Measurements from ENCODE around the gene CEP97.
"Not testable (repeated sequence)": the region's sequence is repeated elsewhere in the genome, so short reads cannot be mapped to it uniquely, and the experiment has no call there.

Gene CEP97

DNA sequence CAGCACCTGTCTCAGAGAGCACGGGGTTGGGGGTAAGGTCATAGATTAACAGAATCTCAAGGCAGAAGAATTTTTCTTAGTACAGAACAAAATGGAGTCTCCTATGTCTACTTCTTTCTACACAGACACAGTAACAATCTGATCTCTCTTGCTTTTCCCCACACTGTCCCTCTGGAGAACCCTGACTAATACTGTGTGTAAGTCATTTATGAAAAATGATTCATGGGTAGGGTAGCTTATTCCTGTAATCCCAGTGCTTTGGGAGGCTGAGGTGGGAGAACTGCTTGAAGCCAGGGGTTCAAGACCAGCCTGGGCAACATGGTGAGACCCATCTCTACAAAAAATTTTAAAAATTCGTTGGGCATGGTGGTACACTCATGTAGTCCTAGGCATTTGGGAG is 19.8 kb upstream of the CEP97 start:
- not testable (repeated sequence) for DNase-seq

DNA sequence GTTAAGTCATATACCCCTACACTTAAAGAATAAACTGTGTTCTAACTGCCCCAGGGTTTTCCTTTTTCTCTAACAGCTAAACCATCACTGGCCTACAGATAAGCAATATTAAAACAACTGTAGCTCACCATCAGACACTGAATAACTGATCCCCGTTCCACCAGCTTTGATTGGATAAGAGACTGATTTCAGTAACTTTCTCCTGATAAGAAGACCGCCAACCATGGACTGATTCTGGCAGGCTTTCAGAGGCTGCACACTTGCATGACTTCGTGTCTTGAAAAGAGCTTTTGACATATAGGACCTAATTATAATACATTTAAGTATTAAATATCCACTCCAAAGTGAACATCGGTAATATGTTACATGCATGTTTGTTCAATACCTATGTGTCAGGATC is 15.3 kb upstream of the CEP97 start:
- DNase-seq = no peak

DNA sequence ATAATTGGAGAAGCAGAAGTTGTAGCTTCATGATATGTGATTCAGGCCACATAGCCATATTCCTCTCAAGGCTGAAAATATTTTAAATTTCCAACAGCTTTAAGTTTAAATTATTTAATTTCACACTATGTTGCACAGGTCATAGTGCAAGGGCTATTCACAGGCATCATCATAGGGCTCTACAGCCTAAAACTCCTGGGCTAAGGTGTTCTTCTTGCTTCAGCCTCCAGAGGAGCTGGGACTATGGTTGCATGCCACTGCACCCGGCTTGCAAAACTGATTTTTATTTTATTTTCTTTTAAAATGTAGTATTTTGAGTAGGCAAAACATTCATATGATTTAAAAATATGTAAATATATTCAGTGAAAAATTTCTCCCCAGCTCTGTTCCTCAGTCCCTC is 6.0 kb upstream of the CEP97 start:
- DNase-seq = no peak

GRCh38 chr3:101719604-101720185 is 4.7 kb upstream of the CEP97 start:
- DNase-seq = peak; percentile 16

DNA sequence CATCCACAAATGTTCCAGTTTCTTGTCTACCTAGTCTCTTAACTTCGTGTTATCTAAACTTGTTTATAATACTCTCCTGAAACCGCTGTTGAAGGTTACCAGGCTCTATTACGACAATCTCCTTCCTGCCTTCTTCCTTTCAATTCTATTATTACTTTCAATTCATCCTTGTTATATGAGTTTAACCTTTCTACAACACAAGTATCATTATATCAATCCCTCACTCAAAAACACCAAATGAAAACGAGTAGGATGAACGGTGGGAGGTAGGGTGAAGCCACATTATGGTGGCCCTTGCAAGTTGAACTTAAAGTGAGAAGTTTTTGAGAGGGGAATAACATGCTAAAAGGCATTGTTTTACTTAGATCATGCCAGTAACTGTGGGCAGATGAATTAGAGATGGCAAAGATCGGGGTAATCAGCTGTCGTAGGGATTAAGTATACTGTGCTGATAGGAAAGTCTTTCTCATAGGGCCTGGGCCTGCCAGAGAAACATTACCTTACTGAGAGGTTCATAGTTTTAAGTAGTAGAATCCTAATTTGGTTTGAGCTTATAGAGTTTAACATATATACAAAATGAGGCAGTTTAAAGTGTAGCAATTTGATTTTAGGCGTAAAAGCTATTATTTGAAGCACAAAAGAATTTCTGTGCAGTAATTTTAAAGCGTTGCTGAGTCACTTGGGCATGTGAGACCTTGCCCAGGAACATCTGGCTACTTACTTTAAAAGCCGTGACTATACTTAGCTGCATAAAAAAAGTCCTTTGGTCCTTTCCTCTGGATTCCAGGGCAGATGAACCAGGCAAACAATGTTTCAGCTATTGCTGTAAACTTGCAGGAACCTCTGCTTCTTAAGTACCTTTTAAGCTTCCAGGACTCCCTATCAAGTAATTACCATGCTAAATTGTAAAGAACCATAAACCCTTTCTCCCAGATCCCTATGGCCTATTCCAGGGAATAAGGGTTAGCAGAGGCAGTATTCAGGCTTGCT is 3.3 kb upstream of the CEP97 start:
- DNase-seq = peak; percentile 38

DNA sequence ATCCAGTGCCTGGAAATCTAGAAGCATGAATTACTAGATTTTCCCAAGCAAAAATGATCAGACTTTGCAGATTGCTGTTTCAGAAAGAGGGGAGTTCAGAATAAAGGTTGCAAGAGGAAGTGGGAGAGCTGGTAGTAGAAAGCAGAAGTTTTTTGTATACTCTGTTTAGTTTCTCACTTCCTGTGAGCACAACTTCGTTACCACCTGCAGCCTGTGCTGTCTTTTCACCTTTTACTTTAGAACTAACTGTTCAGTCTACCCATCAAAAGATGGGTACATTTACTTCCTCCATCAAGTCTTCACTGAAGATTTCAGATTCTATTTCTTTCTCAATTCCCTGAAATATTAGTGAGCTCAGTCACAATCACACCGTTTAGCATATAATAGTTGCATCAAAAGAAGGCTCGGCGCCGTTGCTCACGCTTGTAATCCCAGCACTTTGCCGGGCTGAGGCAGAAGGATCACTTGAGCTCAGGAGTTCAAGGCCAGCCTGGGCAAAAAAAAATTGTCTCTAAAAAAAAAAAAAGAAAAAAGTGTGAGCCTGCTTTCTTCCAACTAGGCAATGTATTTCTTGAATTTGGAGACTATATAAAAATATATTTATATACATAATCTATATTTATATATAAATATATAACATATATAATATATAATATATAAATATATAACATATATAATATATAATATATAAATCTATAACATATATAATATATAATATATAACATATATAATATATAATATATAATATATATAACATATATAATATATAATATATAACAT is 1.8 kb upstream of the CEP97 start:
- peak; percentile 81 for DNase-seq

DNA sequence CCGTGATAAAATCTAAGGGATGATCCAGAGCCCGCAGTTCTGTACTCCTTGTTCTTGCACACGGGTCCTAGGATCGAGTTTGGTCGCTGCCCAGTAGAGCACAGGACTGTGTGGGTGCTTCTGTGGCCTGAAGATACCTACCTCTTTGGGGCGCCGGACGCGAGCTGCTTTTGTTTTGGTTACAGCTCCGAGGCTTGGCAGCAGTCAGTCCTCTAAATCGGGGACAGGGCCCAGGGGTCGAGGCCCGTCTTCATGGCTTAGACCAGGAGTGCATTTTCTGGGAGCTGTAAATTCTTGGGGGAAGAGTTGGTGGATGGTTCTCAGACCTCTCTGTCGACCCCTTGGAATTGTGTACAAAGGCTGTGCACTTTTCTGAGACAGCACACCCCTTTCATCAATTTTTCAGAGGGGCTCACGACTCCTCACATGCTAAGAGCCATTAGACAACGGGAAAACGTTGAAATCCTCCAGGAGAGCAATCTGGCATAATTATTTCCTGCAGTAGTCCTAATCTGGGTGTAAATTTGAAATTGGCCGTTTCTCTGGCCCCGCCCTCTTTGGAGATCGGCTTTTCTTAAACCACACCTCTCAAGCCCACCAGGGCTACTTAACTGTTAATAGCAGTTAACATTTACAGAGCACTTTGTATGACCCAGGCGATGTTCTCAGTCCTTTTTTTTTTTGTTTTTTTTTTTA is 928 bp downstream of the CEP97 start:
- peak; percentile 23 for DNase-seq

DNA sequence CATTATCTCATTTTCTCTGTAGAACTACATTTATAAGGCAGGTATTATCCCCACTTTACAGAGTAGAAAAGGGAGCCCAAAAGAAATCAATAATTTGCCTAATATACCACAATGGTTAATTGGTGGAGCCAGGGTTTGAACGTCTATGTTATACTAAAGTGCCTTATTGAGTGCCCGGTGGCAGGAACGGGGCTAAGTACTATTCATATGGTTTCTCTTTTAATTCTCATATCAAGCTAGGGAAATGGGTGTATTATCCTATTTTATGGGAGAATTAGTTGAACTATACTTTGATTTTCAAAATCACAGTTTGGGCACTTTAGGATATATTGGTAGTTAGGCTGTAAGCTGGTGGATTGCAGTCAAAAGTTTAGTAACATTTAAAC is 1.5 kb downstream of the CEP97 start:
- no peak for DNase-seq

DNA sequence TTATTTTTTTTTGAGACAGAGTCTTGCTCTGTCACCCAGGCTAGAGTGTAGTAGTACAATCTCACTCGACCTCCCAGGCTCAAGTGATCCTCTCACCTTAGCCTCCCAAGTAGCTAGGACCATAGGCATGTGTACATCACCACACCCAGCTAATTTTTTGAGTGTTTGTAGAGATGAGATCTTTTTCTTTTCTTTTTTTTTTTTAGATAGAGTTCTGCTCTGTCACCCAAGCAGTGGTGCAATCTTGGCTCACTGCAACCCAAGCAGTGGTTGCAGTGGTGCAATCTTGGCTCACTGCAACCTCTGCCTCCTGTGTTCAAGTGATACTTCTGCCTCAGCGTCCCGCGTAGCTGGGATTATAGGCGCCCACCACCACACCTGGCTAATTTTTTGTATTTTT is 5.2 kb downstream of the CEP97 start:
- peak; percentile 36 for DNase-seq

- no peak for DNase-seq
Observed at GRCh38 chr3:101730839-101731238, 6.4 kb downstream of the CEP97 start.

- no peak for DNase-seq
Observed at GRCh38 chr3:101732240-101732641, 7.8 kb downstream of the CEP97 start.

GRCh38 chr3:101735833-101736232 is 11.4 kb downstream of the CEP97 start:
- DNase-seq = no peak

GRCh38 chr3:101741914-101742313 is 17.5 kb downstream of the CEP97 start:
- DNase-seq = not testable (repeated sequence)

GRCh38 chr3:101744811-101745210 is 20.4 kb downstream of the CEP97 start:
- DNase-seq = no peak

GRCh38 chr3:101745934-101746333 is 21.5 kb downstream of the CEP97 start:
- not testable (repeated sequence) for DNase-seq

DNA sequence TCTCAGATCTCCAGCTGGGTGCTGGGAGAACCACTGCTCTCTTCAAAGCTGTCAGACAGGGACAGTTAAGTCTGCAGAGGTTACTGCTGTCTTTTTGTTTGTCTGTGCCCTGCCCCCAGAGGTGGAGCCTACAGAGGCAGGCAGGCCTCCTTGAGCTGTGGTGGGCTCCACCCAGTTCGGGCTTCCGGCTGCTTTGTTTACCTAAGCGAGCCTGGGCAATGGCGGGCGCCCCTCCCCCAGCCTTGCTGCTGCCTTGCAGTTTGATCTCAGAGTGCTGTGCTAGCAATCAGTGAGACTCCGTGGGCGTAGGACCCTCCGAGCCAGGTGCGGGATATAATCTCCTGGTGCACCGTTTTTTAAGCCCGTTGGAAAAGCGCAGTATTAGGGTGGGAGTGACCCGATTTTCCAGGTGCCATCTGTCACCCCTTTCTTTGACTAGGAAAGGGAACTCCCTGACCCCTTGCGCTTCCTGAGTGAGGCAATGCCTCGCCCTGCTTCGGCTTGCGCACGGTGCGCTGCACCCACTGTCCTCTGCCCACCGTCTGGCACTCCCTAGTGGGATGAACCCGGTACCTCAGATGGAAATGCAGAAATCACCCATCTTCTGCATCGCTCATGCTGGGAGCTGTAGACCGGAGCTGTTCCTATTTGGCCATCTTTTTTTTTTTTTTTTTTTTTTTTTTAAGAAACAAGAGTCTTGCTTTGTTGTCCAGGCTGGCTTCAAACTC is 29.1 kb downstream of the CEP97 start:
- not testable (repeated sequence) for DNase-seq

GRCh38 chr3:101758224-101758623 is 33.8 kb downstream of the CEP97 start:
- no peak for DNase-seq

GRCh38 chr3:101762041-101762646 is 37.7 kb downstream of the CEP97 start:
- DNase-seq = no peak

GRCh38 chr3:101777745-101778281 is 53.4 kb downstream of the CEP97 start:
- DNase-seq = not testable (repeated sequence)

- DNase-seq = peak; percentile 41
Observed at GRCh38 chr3:101778385-101779046, 54.1 kb downstream of the CEP97 start.
